GM19035 (cell line): ENCODE results near the gene ARHGAP9.

Source experiments
- ATAC-seq: cut with Tn5 transposase; IDR thresholded peaks from one replicate; pipeline ENCODE4 v1.9.1; 2021; ENCODE audit not compliant: unreplicated experiment

The ARHGAP9 gene

GRCh38 chr12:57473886-57474285 is 5.8 kb downstream of the ARHGAP9 start:
- ATAC-seq = no peak

DNA sequence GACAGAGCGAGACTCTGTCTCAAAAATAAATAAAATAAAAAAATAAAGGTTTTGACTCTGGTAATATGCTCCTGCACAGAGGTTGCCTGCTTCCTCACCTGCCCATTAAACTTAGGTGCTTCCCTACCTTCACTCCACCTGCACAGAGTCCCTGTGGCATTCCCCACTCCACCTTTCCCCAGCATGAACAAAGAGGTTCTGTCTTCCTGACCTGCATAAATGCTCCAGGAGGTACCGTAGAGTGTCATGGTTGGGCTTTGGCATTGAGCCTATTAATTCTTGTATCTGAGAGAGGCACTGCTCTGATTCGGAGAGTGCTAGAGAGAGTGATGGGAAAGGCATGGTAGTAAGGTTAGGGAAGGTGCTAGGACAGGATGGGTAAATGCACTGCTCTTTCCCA is 6.3 kb downstream of the ARHGAP9 start:
- no peak for ATAC-seq

DNA sequence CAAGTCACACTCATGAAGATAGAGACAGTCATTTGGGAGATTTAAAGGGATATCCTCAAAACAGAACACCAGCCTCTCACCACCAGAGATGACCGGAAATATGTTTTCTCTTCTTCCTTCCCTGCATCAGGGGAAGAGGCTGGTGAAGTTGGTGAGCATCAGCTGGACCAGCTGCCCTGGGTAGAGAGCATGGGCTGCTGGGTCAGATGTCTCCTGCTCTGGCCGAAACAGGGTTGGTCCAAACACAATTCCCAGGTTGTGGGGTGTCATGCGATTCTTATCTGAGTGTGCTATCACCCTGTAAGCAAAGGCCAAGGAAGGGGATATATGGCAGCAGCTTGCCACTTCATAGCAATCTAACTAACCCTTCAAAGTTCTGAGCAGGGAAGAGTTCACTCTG is 7.3 kb downstream of the ARHGAP9 start:
- ATAC-seq = no peak

- ATAC-seq = no peak
These were observed 8.0 kb downstream of the ARHGAP9 start for GRCh38 chr12:57471661-57472060.

DNA sequence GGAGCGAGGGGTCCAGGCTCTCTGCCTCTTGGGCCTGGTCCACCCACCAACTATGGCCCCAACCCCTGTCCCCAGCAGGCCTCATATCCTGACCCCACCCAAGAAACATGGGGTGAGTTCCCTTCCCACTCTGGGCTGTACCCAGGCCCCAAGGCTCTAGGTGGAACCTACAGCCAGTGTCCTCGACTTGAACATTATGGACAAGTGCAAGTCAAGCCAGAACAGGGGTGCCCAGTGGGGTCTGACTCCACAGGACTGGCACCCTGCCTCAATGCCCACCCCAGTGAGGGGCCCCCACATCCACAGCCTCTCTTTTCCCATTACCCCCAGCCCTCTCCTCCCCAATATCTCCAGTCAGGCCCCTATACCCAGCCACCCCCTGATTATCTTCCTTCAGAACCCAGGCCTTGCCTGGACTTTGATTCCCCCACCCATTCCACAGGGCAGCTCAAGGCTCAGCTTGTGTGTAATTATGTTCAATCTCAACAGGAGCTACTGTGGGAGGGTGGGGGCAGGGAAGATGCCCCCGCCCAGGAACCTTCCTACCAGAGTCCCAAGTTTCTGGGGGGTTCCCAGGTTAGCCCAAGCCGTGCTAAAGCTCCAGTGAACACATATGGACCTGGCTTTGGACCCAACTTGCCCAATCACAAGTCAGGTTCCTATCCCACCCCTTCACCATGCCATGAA is 8.6 kb downstream of the ARHGAP9 start:
- no peak for ATAC-seq

- no peak for ATAC-seq
These were observed 9.2 kb downstream of the ARHGAP9 start for GRCh38 chr12:57470286-57470969.

DNA sequence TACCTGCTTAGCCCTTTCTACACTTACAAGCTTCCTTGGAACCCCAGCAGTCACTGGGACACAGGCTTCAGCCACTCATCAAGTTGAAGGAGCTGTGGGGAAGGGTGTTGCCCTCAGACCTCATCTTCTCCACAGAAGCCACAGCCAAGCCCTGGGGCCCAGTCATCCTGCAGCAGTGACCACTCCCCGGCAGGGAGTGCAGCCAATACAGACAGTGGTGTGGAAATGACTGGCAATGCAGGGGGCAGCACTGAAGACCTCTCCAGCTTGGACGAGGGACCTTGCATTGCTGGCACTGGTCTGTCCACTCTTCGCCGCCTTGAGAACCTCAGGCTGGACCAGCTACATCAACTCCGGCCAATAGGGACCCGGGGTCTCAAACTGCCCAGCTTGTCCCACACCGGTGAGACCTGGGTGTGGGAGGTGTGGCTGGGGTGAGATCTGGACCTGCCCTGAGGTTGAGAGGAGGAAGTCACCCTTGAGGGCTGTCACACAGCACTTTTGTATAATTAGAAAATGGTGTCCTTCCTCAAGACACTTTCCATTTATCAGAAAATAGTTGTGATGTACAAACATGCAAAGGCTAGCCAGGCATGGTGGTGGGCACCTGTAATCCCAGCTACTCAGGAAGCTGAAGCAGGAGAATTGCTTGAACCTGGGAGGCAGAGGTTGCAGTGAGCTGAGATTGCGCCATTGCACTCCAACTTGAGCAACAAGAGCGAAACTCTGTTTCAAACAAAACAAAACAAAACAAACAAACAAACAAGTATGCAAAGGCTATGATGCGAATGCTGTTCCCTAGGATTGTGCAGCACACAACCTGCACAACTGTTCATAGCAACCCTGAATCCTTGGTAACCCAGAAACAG is 10.1 kb downstream of the ARHGAP9 start:
- ATAC-seq = no peak

DNA sequence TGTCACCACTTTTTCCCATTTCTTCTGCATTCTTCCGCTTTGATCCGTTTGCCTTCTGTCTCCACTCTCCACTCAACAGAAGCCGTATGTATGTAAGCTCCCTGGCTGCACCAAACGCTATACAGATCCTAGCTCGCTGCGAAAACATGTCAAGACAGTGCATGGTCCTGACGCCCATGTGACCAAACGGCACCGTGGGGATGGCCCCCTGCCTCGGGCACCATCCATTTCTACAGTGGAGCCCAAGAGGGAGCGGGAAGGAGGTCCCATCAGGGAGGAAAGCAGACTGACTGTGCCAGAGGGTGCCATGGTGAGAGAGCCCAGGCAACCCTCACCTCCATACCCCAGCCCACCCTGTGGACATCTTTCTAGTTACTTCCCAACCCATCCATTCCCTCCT is 11.8 kb downstream of the ARHGAP9 start:
- no peak for ATAC-seq

DNA sequence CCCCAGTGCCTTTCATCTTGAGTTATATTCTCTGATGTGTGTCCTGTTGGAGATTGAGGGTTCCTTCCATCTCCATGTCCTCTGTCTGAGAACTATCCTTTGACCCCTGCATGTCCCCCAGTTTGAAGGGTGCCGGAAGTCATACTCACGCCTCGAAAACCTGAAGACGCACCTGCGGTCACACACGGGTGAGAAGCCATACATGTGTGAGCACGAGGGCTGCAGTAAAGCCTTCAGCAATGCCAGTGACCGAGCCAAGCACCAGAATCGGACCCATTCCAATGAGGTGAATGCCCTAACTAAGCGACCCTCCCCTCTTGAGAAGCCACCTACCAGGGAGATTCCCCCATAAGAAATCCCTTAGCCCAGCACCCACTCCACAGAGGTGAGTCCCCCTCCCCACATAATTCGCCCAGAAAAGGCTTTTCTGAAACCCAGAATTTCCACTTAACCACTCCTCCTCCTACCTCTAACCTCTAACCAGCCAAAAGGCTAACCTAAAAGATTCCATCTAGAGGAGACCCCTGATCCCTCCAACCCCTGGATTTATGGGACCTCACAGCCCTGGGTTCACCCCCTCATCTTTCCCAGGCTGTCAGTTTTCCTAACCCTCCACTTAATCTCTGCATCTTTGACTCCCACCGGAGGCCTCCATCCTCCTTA is 12.3 kb downstream of the ARHGAP9 start:
- no peak for ATAC-seq

DNA sequence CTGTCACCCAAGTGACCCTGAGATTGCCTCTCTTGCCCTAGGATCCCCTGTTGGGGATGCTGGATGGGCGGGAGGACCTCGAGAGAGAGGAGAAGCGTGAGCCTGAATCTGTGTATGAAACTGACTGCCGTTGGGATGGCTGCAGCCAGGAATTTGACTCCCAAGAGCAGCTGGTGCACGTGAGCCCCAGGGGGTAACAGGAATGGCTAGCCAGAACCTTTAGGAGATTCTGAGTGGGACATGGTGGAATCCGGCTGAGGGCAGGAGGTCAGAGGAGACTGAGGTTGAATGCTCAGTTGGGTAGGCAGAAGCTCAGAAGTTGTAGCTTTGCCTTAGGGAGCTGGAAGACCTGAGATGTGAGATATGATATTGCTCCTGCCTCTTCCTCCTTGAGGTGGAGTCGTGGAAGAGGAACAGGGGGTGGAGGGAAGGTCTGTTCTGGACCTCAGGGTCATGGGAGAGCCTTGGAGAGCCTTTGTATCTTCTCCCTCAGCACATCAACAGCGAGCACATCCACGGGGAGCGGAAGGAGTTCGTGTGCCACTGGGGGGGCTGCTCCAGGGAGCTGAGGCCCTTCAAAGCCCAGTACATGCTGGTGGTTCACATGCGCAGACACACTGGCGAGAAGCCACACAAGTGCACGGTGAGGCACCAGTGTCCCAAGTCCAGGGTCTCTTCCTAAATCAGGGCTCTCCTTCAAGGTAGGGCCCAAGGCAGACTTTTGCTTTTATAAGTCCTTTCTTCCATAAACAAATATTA is 13.7 kb downstream of the ARHGAP9 start:
- no peak for ATAC-seq

DNA sequence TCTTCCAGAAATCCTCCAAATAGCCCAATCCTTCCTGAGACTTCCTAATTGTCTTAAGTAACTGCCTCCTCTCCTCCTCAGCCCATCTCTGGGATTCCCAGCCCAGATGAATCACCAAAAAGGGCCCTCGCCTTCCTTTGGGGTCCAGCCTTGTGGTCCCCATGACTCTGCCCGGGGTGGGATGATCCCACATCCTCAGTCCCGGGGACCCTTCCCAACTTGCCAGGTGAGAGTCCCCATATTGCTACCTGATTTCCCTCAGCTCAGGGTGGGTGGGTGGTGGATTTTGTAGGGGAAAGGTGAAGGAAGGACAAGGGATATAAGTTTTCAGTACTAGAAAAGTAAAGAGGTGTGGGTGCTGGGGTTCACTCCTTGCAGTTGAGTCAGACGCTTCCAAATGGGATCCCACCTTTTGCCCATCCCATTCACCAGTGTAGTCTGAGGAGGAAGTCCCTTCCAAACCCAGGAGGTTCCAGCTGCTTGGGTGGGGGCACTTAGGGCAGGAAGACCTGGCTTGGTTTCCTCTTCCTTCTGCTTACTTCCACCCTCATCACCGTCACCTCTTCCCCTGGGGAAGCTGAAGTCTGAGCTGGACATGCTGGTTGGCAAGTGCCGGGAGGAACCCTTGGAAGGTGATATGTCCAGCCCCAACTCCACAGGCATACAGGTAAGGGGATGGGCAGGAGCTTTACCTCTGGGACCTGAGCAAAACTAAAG is 14.5 kb downstream of the ARHGAP9 start:
- no peak for ATAC-seq

DNA sequence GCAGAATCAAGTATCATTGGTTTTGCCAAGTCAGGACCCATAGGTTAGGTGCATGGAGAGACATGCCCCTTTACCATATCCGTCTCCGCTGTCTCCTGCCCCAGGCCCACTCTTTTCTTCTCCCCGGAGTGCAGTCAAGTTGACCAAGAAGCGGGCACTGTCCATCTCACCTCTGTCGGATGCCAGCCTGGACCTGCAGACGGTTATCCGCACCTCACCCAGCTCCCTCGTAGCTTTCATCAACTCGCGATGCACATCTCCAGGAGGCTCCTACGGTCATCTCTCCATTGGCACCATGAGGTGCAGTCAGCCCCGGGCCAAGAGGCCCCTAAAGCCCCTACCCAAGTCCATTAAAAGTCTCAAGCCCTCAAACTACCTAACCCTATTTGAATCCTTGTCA is 15.1 kb downstream of the ARHGAP9 start:
- ATAC-seq = no peak

DNA sequence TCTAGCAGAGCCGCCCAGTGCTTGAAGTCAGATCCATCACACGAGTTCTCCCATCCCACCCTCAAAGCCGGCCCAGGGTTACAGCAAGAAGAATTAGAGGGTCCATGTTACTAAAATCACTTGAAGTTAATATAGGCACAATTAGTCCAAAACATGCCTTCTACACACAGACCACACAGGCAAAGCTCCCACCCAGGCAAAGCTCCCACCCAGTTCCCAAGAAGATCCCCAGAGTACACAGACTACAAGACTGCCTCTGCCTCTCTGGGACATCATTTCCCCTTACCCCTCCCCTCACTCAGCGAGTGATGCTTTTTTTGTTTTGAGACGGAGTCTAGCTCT is 16.8 kb downstream of the ARHGAP9 start:
- no peak for ATAC-seq

- ATAC-seq = peak; percentile 72
These were observed 17.3 kb downstream of the ARHGAP9 start for GRCh38 chr12:57462251-57462911.

DNA sequence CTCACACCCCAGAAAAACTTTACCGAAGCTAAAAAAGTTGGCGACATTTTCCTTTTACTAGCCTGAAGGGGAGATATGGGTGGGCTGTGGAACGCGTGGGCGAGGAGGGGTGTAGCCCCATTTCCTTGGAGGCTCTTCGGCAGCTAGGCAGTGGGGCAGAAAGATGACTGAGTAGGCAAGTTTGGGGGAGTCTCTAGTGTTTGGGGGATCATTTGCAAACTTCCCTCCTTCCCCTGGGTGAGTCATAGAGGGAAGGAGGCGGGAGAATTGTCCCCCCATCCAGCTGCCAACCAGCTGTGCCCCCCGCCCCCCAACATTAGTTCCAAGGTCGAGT is 17.8 kb downstream of the ARHGAP9 start:
- ATAC-seq = no peak

- ATAC-seq = no peak
These were observed 18.3 kb downstream of the ARHGAP9 start for GRCh38 chr12:57461276-57461916.

DNA sequence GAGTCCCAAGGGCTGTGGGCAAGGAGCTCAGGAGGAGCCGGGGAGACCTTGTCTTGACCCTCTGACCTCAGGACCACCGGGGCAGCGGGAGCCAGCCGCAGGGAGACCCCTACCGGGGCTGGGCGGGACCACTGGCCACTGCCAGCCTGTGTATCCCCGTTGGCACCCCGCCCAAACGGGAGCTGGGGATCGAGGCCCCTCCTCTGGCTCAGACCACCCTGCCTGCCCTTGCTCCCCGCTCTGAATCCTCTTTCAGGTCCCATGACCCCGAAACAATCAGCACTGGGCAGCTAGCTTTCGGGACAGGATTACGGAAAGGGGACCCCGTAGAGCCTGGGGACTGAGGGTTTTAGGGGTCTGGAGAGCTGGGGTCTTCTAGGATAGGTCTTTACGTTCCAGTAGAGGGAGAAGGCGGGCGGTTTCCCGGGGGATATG is 18.8 kb downstream of the ARHGAP9 start:
- ATAC-seq = no peak

- ATAC-seq = no peak
These were observed 19.2 kb downstream of the ARHGAP9 start for GRCh38 chr12:57460468-57460784.

GRCh38 chr12:57459750-57460467 is 19.8 kb downstream of the ARHGAP9 start, which contains the start of gene GLI1:
TSS of gene GLI1 (plus strand) at chr12:57459785. CDS start at chr12:57463692, 3,907 bp downstream.
- ATAC-seq = peak; percentile 3
